ENCODE data around the gene SMPDL3B. TPM values are rescaled to one million over a fixed set of nuclear protein-coding genes. Genes with fewer than 3 reads are reported as not detected.

Gene SMPDL3B
- total RNA-seq, 1 experiment from 2014 or later, result 51.3 TPM

GRCh38 chr1:27990920-27991537 lies 56.2 kb downstream of the SMPDL3B start:
- no peak overlapping the region for H2AK5ac ChIP-seq (ENCODE audit: insufficient read length, low read length)
- H3K79me1 ChIP-seq (ENCODE audit: insufficient read depth, low read depth, low read length, poor library complexity, severe bottlenecking), result no peaks in the 10 kb centered on the region
- no CpG with 5 or more reads among the region's 3 CpGs for WGBS (ENCODE audit: extremely low coverage, insufficient read length, low lambda C conversion rate)
- no peaks in the 10 kb centered on the region for H3K27me3 Mint-ChIP-seq (ENCODE audit: low read depth)
- H2BK12ac ChIP-seq (ENCODE audit: insufficient read length, low read depth, low read length), result no peak overlapping the region
- no peaks in the 10 kb centered on the region for H3K9me3 Mint-ChIP-seq
- H2BK5ac ChIP-seq (ENCODE audit: insufficient read length, low read length), result no peak overlapping the region
- no peaks in the 10 kb centered on the region for H3K4me1 Mint-ChIP-seq
- H3K79me2 ChIP-seq (ENCODE audit: insufficient read depth, low read length), result no peaks in the 10 kb centered on the region
- no peak for TF ChIP-seq CTCF (conservative IDR thresholded peaks at IDR 0.05)
- H3K23me2 ChIP-seq (ENCODE audit: insufficient read length, low read depth, low read length, poor library complexity, severe bottlenecking), result no peaks in the 10 kb centered on the region
- H2BK20ac ChIP-seq (ENCODE audit: low read depth, low read length, poor library complexity, severe bottlenecking), result no peak overlapping the region
- no peak overlapping the region for H2AFZ ChIP-seq (ENCODE audit: low read length)
- H3T11ph ChIP-seq (ENCODE audit: low read length), result no peak overlapping the region
- H3K27me3 ChIP-seq (ENCODE audit: insufficient read depth, low read length), result no peaks in the 10 kb centered on the region
- H2BK15ac ChIP-seq (ENCODE audit: low read depth, low read length), result no peak overlapping the region
- no peak overlapping the region for H3K14ac ChIP-seq (ENCODE audit: insufficient read depth, low read length)
- H4K8ac ChIP-seq (replicated peaks; ENCODE audit: insufficient read length, low read depth, low read length), result no peak overlapping the region
- no peaks in the 10 kb centered on the region for H4K20me1 ChIP-seq (ENCODE audit: control insufficient read depth, insufficient read depth, insufficient read length)
- H4K91ac ChIP-seq (ENCODE audit: insufficient read length, low read depth, low read length), result no peak overlapping the region
- no peak overlapping the region for H3K4me2 ChIP-seq (ENCODE audit: insufficient read depth, insufficient read length, low read length)
- no peaks in the 10 kb centered on the region for H3K4me1 ChIP-seq (ENCODE audit: insufficient read depth, low read length)
- no peak overlapping the region for H2BK120ac ChIP-seq (ENCODE audit: low read depth, low read length, poor library complexity, severe bottlenecking)
- H3K36me3 Mint-ChIP-seq (ENCODE audit: insufficient read depth in 1 of 3, low read depth in 3 of 3), result peaks cover 10 to 64% (median 40%) of the 10 kb centered on the region in 3 experiments; a peak in 6 of 7 replicates
- H3K23ac ChIP-seq (ENCODE audit: insufficient read length, low read depth, low read length), result no peak overlapping the region
- H4K5ac ChIP-seq (ENCODE audit: insufficient read length, low read depth, low read length), result no peak overlapping the region
- H3K9me3 ChIP-seq (ENCODE audit: control insufficient read depth, low read depth, low read length), result no peaks in the 10 kb centered on the region
- no peak overlapping the region for H3K27ac Mint-ChIP-seq
- H3K9ac ChIP-seq (ENCODE audit: extremely low read depth, insufficient read length, low read length), result no peak overlapping the region
- H3K56ac ChIP-seq (ENCODE audit: insufficient read length, low read depth, low read length), result no peak overlapping the region
- H3K4ac ChIP-seq (ENCODE audit: low read depth, low read length), result no peak overlapping the region
- DNase-seq, result no peak
- H3K4me3 Mint-ChIP-seq, result no peak overlapping the region
- no peak overlapping the region for H3K27ac ChIP-seq (ENCODE audit: insufficient read length, low read depth, low read length)
- H3K18ac ChIP-seq (ENCODE audit: insufficient read length, low read depth, low read length), result no peak overlapping the region
